COLO829 (cell line): ENCODE data around the gene SLC28A3.
A peak's percentile ranks its signal among the peaks of the same experiment; 100 is the strongest.

ENCODE experiments used
- DNase-seq: peaks from one replicate; pipeline ENCODE4 v3.0.0; 2012; ENCODE audit warnings: low spot score

Gene SLC28A3

GRCh38 chr9:84339503-84339902 lies 1.1 kb downstream of the SLC28A3 start:
- DNase-seq = no peak

GRCh38 chr9:84338792-84339191 lies 1.8 kb downstream of the SLC28A3 start:
- no peak for DNase-seq

GRCh38 chr9:84337252-84337651 lies 3.3 kb downstream of the SLC28A3 start:
- no peak for DNase-seq

GRCh38 chr9:84331119-84331809 lies 9.3 kb downstream of the SLC28A3 start:
- DNase-seq = no peak

GRCh38 chr9:84330246-84330645 lies 10.3 kb downstream of the SLC28A3 start:
- DNase-seq = no peak

- DNase-seq = no peak
These were observed 13.4 kb downstream of the SLC28A3 start for GRCh38 chr9:84327184-84327583.

GRCh38 chr9:84325347-84325973 lies 15.1 kb downstream of the SLC28A3 start:
- no peak for DNase-seq

- no peak for DNase-seq
These were observed 15.7 kb downstream of the SLC28A3 start for GRCh38 chr9:84324811-84325210.

- no peak for DNase-seq
These were observed 16.7 kb downstream of the SLC28A3 start for GRCh38 chr9:84323858-84324257.

GRCh38 chr9:84322828-84323227 lies 17.7 kb downstream of the SLC28A3 start:
- DNase-seq = no peak

GRCh38 chr9:84320231-84320630 lies 20.3 kb downstream of the SLC28A3 start:
- no peak for DNase-seq

GRCh38 chr9:84319632-84320031 lies 20.9 kb downstream of the SLC28A3 start:
- no peak for DNase-seq

GRCh38 chr9:84318981-84319380 lies 21.6 kb downstream of the SLC28A3 start:
- no peak for DNase-seq

- no peak for DNase-seq
These were observed 23.0 kb downstream of the SLC28A3 start for GRCh38 chr9:84317563-84317962.

GRCh38 chr9:84315278-84315877 lies 25.2 kb downstream of the SLC28A3 start:
- DNase-seq = peak; percentile 74

GRCh38 chr9:84314306-84314705 lies 26.3 kb downstream of the SLC28A3 start:
- no peak for DNase-seq

GRCh38 chr9:84310883-84311282 lies 29.7 kb downstream of the SLC28A3 start:
- no peak for DNase-seq

GRCh38 chr9:84305497-84306131 lies 34.9 kb downstream of the SLC28A3 start:
- DNase-seq = no peak

GRCh38 chr9:84304166-84304565 lies 36.4 kb downstream of the SLC28A3 start:
- DNase-seq = no peak

GRCh38 chr9:84303061-84303460 lies 37.5 kb downstream of the SLC28A3 start:
- DNase-seq = no peak

- peak; percentile 74 for DNase-seq
These were observed 38.7 kb downstream of the SLC28A3 start for GRCh38 chr9:84301851-84302250.

- no peak for DNase-seq
These were observed 40.3 kb downstream of the SLC28A3 start for GRCh38 chr9:84300271-84300670.
